ENCODE measurements around the gene PBX4.

The PBX4 gene

DNA sequence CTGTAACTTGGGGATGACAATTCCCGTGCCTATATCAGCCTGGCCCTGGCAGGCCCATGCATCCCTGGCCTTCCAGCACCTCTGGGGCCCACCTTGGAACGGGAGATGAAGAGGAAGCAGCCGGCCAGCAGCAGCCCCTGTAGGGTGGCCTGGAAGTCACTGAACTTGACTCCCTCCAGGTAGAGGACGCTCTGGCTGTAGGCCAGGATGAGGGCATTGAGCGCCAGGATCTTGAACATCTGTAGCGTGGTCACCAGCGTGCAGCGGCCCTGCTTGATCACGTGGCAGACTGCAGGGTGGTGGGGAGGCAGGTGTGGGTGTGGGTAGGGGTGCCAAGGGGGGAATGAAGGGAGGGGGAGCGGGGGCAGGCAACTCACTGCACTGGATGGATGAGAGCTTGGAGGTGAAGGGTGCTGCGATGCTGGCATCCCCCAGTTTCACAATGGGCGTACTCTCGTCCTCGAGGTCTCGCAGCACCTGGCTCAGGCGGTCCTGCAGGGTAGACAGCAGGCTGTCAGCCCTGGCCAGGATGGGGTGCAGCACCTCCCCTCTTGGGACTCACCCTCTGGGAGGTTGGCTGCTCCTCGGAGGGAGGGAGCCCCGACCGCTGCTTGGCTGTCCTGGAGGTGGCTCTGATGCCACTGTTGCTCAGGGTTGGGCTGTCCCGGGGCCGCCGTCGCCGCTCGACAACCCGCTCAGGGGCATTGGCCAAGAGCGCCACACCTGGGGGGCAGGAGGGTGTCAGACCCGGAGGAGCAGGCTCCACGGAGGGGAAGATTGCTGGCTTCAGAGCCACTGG is 28.7 kb upstream of the PBX4 start:
- Histone ChIP-seq H3K9ac (ENCODE audit: low read depth, low read length) (no peak overlapping the region), H3K9me3 (ENCODE audit: insufficient read depth, low read depth, low read length) (no peaks in the 10 kb centered on the region), H3K27ac (ENCODE audit: low read length) (no peak overlapping the region), H3K4me3 (ENCODE audit: low read length) (no peak overlapping the region), H3K36me3 (ENCODE audit: insufficient read depth, low read depth, low read length) (peaks cover 75% of the 10 kb centered on the region), H3K27me3 (ENCODE audit: insufficient read depth, low read length) (peaks cover 5% of the 10 kb centered on the region; the same call in 1 of the 2 replicates), H3K4me1 (ENCODE audit: insufficient read depth, low read length) (peaks cover 5% of the 10 kb centered on the region; the same call in 1 of the 2 replicates)

DNA sequence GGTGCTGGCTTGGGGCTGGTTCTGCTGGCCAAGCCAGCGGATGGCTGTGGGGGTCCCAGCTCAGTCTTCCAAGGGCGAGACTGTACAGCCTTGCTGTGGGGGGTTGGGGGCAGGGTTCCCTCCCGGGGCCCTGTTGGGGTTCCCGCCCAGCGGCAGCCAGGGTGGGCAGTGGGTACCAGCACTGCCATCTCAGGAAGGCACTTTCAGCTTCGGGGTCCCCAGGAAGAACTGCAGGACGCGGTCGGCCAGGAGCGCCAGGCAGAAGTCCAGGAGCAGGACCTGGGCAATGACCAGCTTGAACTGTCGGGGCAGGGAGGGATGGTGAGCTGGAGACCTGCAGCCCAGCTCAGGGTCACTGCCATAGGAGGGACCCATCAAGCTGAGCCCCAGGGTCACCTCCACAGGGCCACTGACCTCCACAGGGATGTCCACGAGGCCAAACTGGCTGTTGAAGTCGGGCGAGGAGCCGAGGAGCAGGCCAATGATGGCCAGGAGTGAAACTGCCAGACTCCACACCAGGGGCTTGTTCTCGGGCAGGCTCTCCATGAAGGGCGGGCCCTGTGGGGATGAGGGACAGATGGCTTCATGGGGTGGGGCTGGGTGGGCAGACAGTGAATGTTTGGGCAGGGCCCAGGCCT is 26.9 kb upstream of the PBX4 start:
- Histone ChIP-seq H3K36me3 (ENCODE audit: insufficient read depth, low read depth, low read length) (peaks cover 56% of the 10 kb centered on the region), H3K9me3 (ENCODE audit: insufficient read depth, low read depth, low read length) (no peaks in the 10 kb centered on the region), H3K4me1 (ENCODE audit: insufficient read depth, low read length) (peaks cover 5% of the 10 kb centered on the region; the same call in 1 of the 2 replicates), H3K27me3 (ENCODE audit: insufficient read depth, low read length) (peaks cover 5% of the 10 kb centered on the region; the same call in 1 of the 2 replicates), H3K27ac (ENCODE audit: low read length) (no peak overlapping the region), H3K9ac (ENCODE audit: low read depth, low read length) (no peak overlapping the region), H3K4me3 (ENCODE audit: low read length) (no peak overlapping the region)

DNA sequence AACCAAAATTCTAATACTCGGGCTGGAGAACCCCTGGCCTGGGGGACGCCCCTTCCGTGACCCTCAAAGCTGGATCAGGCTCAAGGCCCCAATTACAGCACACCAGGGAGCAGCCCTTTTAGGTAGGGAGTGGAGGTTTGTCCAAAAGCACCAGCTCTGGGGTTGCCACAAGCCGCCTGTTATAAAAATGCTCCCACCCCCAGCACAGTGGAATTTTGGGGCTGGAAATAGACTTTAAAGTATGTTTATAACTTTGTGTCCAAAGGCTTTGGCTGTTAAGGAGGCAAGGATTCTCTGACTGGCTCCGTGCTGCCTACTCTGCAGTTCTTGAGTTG is 25.5 kb upstream of the PBX4 start:
- Histone ChIP-seq H3K9ac (ENCODE audit: low read depth, low read length) (no peak overlapping the region), H3K36me3 (ENCODE audit: insufficient read depth, low read depth, low read length) (peaks cover 44% of the 10 kb centered on the region), H3K9me3 (ENCODE audit: insufficient read depth, low read depth, low read length) (no peaks in the 10 kb centered on the region), H3K27ac (ENCODE audit: low read length) (no peak overlapping the region), H3K4me3 (ENCODE audit: low read length) (no peak overlapping the region; the same call in 1 of the 2 replicates), H3K27me3 (ENCODE audit: insufficient read depth, low read length) (peaks cover 5% of the 10 kb centered on the region; the same call in 1 of the 2 replicates), H3K4me1 (ENCODE audit: insufficient read depth, low read length) (peaks cover 5% of the 10 kb centered on the region; the same call in 1 of the 2 replicates)

DNA sequence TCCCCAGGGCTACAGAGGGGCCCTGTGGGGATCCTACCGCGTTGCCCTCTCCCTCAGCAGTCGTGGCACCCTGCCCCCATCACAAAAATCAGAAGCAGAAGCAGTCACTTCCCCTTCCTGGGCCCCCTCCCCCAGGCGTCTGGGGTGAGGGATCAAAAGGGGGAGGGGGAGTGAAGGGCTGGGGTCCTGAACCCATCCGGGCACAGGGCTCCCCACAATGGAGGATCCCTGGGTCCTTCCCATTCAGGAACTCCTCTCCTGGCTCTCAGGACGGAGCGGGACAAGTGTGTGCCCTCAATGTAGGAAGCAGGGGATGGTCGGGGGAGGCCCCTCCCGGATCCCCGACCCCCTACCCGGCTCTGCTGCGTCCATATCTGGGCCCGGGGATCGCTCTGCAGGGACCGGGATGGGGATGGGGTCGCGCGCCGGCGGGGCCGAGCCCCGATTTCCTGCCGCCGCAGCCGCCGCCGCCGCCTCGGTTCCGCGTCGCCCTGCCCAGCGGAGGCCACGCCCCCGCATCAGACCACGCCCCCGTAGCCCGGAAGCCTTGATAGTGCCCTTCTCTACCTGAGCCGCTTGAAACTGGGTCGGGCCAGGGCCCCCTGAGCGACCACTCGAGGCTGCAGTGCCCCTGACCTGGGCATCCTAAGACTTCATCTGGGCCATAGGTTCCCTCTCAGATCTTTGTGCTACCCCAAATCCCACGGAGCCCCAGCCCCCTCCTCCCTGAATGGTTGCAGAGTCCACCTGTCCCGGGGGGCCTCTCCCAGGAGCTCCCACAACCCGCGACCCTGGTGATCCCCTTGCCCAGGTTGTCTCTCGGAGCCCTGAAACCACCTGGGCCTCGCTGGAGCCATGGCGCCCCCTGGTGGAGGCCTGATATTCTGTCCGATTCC is 24.9 kb upstream of the PBX4 start, which contains the start of gene GMIP:
Gene GMIP (minus strand): TSS at position 500 of the 896 bp plus-strand sequence. CDS start 128 bp downstream, at position 372.
- H3K27ac ChIP-seq (ENCODE audit: low read length), result no peak within 1 kb of the TSS

DNA sequence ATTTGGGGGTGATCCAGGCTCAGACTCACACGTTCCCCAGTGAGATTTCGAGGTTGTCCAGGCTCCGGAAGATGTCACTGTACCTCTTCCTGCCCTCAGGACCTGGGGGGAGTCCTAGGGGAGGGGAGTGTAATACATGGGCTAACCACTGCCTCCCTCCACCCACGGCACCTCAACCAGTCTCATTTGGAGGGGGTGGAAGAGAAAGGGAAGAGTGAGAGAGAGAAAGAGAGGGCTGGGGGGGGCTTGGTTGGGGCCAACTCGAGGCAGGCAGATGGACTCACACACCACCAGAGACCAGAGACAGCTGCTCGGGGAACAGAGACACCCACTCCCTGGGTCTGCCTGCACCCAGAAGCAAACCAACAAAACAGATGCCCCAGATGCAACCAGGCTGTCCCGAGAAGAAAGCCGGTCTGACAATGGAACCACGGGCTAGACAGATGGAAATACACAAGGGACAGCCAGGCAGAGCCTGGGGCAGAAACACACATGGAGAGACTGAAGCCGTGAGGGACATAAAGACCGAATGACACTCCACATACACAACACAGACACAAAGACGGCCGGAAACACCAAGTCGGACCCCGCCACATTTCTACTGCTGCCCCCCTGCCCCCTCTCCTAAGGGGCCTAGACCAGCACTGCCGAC is 24.1 kb upstream of the PBX4 start:
- H3K9me3 ChIP-seq (ENCODE audit: insufficient read depth, low read depth, low read length), result no peaks in the 10 kb centered on the region

More for the DNA sequence above, 24.9 kb upstream of the PBX4 start, which contains the start of gene GMIP:
- Histone ChIP-seq H3K4me3 (ENCODE audit: low read length) (peak within 1 kb of the TSS; percentile 94), H3K4me1 (ENCODE audit: insufficient read depth, low read length) (peaks cover 5% of the 10 kb centered on the region; the same call in 1 of the 2 replicates), H3K9me3 (ENCODE audit: insufficient read depth, low read depth, low read length) (no peaks in the 10 kb centered on the region), H3K27me3 (ENCODE audit: insufficient read depth, low read length) (peaks cover 5% of the 10 kb centered on the region; the same call in 1 of the 2 replicates), H3K36me3 (ENCODE audit: insufficient read depth, low read depth, low read length) (peaks cover 39% of the 10 kb centered on the region), H3K9ac (ENCODE audit: low read depth, low read length) (peak within 1 kb of the TSS; percentile 81)

DNA sequence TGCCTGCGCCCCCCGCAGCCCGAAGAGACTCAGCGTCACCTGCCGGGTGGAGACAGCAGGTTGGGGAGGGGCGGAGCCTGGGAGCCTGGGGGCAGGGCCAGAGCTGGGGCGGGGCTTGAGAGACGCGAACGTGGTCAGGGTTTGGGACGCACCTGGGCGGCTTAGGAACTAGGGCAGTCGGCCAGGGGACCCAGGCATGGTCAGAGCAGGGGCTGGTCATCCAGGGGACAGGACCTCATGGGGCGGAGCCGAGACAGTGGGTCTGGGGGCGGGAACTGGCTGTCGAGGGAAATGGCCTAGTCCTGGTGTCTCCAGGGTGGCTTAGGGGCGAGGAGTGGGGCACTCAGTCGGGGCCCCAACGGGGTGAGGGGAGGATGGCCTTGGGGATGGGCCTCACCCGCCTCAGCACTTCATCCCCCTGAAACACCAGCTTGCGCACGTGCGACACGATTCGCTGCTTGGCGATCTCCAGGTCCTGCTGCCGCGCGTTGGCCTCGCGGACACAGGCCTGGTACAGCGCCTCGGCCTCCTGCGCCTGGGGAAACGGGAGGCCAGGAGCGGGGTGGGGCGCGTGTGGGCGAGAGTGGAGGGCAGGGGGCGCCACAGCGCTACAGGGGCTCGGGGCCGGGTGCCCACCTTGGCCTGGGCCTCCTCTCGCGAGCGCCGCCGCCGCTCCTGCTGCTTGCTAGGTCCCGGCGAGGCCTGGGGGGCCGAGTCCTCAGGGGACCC is 19.2 kb upstream of the PBX4 start:
- 0 out of 2 replicates have a peak, but pooled peaks cover 5% of the 10 kb centered on the region for H3K4me1 ChIP-seq (ENCODE audit: insufficient read depth, low read length)
- H3K9me3 ChIP-seq (ENCODE audit: insufficient read depth, low read depth, low read length), result no peaks in the 10 kb centered on the region
- H3K4me3 ChIP-seq (ENCODE audit: low read length), result peak overlapping the region; percentile 21; the same call in 1 of the 2 replicates
- H3K27me3 ChIP-seq (ENCODE audit: insufficient read depth, low read length), result peaks cover 5% of the 10 kb centered on the region; the same call in 1 of the 2 replicates
- H3K36me3 ChIP-seq (ENCODE audit: insufficient read depth, low read depth, low read length), result peaks cover 14% of the 10 kb centered on the region
- no peak overlapping the region for H3K27ac ChIP-seq (ENCODE audit: low read length)
- H3K9ac ChIP-seq (ENCODE audit: low read depth, low read length), result no peak overlapping the region

More for the DNA sequence above, 24.1 kb upstream of the PBX4 start:
- H3K27ac ChIP-seq (ENCODE audit: low read length), result no peak overlapping the region
- H3K4me3 ChIP-seq (ENCODE audit: low read length), result peak overlapping the region; percentile 94
- H3K27me3 ChIP-seq (ENCODE audit: insufficient read depth, low read length), result peaks cover 5% of the 10 kb centered on the region; the same call in 1 of the 2 replicates
- H3K36me3 ChIP-seq (ENCODE audit: insufficient read depth, low read depth, low read length), result peaks cover 31% of the 10 kb centered on the region
- peak overlapping the region; percentile 81 for H3K9ac ChIP-seq (ENCODE audit: low read depth, low read length)
- peaks cover 5% of the 10 kb centered on the region; the same call in 1 of the 2 replicates for H3K4me1 ChIP-seq (ENCODE audit: insufficient read depth, low read length)

DNA sequence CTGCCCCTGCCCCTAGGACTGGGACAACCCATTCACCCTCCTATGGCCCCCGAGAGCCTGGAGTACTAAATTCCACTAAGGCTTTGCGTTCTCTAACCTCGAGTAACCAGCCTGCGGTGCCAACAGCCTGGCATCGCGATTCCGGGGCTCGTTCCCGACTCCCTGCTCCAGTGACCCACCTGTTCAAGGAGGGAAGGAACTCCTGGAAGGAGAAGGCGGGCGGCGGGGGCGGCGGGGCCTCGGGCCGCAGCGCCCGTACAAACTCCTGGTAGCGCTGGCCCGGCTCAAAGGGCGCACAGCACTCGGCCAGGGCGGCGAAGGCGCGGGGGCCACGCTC is 18.7 kb upstream of the PBX4 start:
- no peaks in the 10 kb centered on the region for H3K4me1 ChIP-seq (ENCODE audit: insufficient read depth, low read length)
- H3K27ac ChIP-seq (ENCODE audit: low read length), result no peak overlapping the region
- H3K4me3 ChIP-seq (ENCODE audit: low read length), result peak overlapping the region; percentile 21; the same call in 1 of the 2 replicates
- H3K9ac ChIP-seq (ENCODE audit: low read depth, low read length), result no peak overlapping the region; the same call in 1 of the 2 replicates
- no peaks in the 10 kb centered on the region; the same call in 1 of the 2 replicates for H3K27me3 ChIP-seq (ENCODE audit: insufficient read depth, low read length)
- peaks cover 14% of the 10 kb centered on the region for H3K36me3 ChIP-seq (ENCODE audit: insufficient read depth, low read depth, low read length)
- H3K9me3 ChIP-seq (ENCODE audit: insufficient read depth, low read depth, low read length), result no peaks in the 10 kb centered on the region

DNA sequence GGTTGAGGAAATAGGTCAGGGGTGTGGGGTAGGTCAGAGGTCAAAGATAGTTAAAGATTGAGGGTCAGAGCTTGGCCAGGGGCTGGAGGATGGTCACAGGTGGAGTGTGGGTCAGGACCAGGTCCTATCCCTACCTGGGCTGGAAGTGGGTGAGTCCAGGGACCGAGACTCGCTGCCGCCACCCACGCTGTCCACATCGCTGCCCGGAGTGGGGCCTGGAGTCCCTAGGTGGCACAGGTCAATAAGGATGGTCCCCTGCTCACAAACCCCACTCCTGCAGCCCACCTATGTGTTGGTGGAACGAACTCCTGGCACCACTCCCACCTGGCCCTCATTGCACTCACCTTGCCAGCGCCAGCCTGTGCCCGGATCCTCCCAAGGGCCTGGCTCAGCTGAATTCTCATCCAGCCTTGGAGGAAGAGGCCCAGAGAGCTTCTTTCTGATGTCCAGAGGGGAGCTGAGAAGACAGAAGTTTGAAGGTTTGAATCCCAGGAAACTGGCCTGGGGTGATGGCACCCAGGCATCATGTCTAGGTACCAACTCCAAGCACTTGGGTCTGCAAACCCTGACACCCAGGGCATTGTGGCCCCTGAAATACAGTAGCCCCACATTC is 18.2 kb upstream of the PBX4 start:
- Histone ChIP-seq H3K4me1 (ENCODE audit: insufficient read depth, low read length) (no peaks in the 10 kb centered on the region), H3K36me3 (ENCODE audit: insufficient read depth, low read depth, low read length) (peaks cover 14% of the 10 kb centered on the region), H3K27me3 (ENCODE audit: insufficient read depth, low read length) (no peaks in the 10 kb centered on the region), H3K4me3 (ENCODE audit: low read length) (peak overlapping the region; percentile 21; the same call in 1 of the 2 replicates), H3K9ac (ENCODE audit: low read depth, low read length) (no peak overlapping the region; the same call in 1 of the 2 replicates), H3K9me3 (ENCODE audit: insufficient read depth, low read depth, low read length) (no peaks in the 10 kb centered on the region), H3K27ac (ENCODE audit: low read length) (no peak overlapping the region)

DNA sequence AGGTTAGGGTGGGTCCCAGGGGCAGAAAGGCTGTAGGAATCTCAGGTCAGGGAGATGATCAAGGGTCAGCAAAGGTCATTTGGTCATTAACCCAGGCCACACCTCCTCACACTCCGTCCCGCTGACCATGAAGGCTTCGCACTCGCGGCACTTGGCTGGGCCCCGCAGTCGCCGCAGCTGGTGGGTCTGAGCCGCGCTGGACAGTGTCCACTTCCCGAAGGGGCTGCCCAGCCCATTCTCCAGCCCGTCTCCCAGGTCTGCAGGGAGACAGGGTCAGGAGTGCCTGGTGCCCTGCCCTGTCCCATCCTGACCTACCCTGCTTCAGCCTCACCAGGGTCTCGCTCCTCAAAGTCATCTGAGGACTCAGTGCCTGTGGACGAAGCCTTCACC is 16.8 kb upstream of the PBX4 start:
- no peak overlapping the region for H3K9ac ChIP-seq (ENCODE audit: low read depth, low read length)
- H3K4me3 ChIP-seq (ENCODE audit: low read length), result no peak overlapping the region
- H3K27me3 ChIP-seq (ENCODE audit: insufficient read depth, low read length), result no peaks in the 10 kb centered on the region
- no peak overlapping the region for H3K27ac ChIP-seq (ENCODE audit: low read length)
- H3K9me3 ChIP-seq (ENCODE audit: insufficient read depth, low read depth, low read length), result no peaks in the 10 kb centered on the region
- H3K36me3 ChIP-seq (ENCODE audit: insufficient read depth, low read depth, low read length), result peaks cover 14% of the 10 kb centered on the region
- H3K4me1 ChIP-seq (ENCODE audit: insufficient read depth, low read length), result no peaks in the 10 kb centered on the region
